ENCODE measurements around the gene TGM1.
"Not testable (repeated sequence)": the region's sequence is repeated elsewhere in the genome, so short reads cannot be mapped to it uniquely, and the experiment has no call there.

TGM1 gene

DNA sequence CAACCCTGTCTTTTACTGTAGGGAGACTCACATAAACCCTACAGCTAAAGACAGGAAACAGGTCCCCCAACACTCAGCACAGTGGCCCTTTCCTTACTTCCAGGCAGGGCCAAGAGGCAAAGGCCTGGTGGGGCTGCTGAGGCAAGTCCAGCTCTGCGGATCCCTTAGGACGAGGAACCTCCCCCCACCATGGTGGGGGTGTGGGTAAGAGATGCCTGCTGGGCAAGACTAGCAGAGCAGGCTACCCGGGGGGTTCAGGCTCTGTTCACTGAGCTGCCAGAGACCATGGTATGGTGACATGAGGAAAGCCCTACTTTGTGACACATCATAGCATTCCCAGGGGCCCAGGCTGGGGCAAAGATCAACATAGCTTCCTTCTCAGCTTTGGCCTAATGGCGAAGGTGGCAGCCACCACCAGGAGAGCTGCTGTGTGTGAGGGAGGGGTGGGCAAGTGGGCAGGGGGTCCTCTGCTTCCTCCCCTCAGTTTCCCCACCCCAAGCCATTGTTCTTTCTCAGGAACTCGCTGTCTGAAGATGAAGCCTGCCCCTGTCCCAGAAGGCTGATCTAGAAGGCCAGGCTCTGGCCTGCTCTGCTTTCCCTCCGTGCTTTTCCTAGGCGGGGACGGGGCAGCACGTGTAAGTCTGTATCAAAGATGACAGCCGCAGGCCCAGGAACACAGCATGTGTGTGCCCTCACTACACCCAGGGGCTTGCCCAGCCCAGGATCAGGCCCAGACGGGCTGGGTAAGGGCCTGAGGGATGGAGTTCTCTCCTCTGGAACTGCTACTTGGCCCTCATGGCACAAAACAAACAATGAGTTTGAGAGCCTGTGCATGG is 10.5 kb downstream of the TGM1 start:
- no peak for DNase-seq

DNA sequence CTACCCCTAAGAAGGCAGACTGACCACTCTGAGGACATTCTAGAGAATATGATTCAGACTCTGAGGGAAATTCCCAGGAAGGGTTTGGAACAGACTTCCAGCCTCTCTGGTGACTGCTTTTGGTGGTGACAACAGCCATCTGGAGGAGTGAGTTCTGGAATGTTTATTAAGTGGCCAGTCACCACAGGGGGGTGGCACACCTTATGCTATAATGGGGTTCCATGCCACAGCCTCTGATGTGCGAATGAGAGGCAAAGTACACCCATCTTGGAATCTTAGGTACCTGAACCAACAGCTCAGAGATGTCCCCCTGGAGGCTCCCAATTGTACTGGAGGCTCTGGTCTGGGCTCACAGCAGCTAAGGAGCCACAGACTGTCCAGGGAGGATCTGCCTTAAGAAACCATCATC is 11.1 kb downstream of the TGM1 start:
- DNase-seq: no peak

DNA sequence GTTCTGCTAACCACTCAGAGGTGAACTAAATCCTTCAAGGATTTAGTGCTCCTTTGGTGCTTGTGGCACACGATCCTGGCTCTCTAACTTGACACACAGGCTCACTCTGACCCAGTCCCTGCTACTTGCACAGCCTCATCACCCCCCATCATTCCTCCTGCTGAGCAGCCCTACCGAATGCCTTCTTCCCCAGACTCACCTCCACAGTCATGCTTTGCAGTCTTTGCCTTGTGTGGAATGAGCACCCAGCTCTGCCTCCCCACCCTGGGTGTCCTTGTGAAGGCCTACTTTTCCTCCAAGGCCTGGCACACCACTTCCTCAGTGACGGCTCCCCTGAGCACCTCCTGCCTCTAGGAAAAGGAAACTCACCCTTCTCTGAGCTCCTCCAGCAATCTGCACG is 12.6 kb downstream of the TGM1 start:
- DNase-seq: no peak

DNA sequence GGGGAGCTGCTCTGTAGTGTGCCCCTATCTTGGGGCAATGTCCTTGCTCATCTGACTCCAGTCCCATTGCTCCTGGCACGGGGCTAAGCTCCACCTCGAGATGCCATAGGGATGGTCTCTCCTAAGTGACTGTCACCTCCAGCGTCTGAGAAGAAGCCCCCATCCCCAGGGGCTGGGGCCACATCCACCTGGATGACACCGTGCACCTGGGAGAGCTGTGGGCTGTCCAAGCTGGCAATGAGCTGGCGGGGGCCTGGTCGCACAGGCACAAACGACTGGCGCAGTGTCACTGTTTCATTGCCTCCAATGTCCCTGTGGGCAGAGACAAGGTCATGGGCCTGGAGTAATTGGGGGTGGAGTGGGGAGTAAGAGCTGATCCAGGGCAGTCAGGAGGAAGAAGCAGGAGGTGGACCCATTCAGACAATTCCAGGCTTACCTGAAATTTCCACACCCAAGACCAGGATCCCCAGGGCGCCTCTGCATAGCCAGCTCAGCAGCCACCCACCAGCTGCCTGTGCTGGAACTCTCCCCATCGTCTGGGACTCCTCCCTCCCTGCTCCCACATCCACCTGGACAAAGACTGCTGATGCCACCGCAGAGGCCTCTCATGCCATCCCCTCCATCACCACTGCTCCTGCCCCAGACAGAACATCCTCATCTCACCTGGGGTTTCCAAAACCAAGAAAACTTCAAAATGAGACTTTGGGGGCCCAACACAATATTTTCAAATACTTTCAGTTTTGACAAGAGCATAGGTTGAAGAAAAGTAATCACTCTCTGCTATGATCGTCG is 13.6 kb downstream of the TGM1 start:
- no peak for DNase-seq

DNA sequence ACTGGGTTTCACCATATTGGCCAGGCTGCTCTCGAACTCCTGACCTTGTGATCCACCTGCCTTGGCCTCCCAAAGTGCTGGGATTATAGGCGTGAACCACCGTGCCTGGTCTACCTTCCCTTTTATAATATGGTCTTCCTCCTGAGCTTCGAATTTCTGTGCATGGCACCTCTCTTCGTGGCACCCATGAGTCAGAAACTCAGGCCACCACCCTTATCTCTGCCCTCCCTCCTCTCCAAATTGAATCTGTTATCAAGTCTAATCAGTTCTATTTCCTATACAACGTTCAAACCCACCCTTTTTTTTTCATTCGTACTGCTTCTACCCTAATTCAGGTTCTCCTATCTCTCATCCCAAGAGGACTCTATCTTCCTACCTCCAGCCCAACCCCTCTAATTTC is 15.6 kb downstream of the TGM1 start:
- DNase-seq: no peak

DNA sequence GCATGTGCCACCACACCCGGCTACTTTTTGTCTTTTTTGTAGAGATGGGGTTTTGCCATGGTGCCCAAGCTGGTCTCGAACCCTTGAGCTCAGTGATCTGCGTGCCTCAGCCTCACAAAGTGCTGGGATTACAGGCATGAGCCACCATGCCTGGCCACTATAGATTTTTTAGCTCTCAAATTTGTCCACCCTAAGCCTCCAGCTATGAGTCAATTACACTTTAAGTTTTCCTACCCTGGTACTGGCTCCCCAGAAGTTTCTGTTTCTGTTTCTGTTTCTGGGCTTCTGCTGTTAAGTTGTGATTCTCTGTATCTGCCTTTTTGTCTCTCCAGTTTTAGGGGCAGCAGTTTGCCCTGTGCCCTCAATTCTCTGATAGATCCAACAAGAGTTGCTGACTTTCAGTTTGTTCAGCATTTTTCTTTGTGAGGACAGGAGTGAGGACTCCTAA is 16.2 kb downstream of the TGM1 start:
- DNase-seq: peak; percentile 43

DNA sequence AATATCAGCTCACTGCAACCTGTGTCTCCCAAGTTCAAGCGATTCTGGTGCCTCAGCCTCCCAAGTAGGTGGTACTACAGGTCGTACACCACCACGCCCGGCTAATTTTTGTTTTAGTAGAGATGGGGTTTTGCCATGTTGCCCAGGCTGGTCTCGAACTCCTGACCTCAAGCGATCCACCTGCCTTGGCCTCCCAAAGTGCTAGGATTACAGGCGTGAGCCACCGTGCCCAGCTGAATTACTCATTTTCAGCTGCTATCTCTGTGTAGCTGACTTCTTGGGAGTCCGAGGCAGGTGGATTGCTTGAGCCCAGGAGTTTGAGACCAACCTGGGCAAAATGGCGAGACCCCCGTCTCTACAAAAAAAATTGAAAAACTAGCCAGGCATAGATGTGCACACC is 17.6 kb downstream of the TGM1 start:
- not testable (repeated sequence) for DNase-seq

DNA sequence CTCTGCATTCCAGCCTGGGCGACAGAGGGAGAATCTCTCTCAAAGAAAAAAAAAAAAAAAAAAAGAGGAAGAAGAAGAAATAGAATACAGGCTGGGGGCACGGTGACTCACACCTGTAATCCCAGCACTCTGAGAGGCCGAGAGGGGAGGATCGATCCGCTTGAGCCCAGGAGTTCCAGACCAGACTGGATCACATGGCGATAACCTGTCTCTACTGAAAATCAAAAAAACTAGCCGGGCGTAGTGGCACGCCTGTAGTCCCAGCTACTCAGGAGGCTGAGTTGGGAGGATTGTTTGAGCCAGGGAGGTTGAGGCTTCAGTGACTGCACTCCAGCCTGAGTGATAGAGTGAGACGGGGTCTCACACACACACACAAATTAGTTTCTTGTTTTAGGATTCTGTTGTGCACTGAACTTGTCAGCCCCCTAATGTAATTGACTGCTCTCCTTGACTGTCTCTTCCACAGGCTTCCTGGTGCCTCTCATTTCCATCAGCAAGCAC is 19.6 kb downstream of the TGM1 start:
- DNase-seq: no peak

DNA sequence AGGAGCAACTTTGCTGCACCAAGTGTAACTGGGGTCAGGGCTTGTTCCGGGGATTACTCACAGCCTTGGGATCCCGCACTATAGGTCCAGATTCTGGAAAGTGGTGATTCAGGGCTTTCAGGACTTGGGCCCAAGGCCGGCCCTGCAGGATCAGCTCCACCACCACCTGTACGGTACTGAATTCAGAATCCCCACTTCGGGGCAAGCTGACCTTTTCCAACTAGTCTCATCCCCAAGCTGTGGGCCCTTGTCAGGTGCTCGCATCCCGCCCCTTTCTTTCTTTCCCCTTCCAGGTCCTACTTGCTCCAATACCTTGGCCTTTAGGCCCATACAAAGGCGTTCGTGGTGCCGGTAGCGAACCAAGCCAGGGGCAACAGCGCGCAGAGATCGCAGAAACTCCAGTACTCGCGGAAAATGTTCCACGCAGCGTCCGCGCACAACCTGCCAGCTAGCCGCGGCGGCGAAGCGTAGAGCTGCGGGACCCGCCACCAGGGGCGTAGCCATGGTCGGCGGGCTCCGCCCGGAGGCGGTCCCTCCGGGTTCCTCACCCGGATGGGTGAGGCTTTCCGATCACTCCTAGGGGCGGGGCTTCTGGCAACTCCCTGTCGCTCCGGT is 21.0 kb downstream of the TGM1 start:
- peak; percentile 93 for DNase-seq

DNA sequence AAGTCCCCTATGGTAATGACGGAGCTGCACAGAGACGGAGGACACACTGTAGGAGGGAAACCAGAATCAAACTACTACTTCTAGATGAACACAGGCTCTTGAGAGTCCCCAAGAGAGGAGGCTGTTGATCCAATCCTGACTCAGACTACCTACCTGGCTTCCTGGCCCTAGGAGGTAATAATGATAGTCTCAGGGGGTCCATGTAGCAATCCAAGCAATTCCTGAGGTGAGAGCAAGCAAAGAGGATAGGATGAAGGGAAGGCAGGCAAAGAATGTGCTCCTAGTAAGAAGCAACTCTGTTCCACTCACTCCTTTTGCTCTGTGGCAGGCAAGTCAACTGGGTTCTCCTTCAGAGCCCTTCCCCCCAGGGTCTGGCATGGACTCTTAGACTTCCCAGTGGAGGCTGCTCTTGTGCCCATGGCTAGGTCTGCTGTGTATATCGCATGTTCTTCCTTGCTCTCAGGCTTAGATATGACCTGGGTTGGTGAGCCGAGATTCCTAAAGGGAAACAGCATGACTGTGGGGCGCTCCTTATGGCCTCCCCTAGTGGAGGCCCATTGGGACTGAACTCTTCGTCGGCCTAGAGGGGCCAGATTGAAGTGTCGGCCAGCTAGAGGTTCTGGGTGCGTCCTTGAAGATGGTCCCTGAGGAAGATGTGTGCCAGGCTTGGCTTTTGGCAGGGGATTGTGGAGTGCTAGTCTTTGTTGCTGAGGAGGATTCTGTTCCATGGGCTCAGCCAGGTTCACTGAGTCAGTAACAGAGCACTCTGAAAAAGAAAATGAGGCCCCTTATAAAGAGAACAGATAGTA is 22.7 kb downstream of the TGM1 start:
- no peak for DNase-seq

DNA sequence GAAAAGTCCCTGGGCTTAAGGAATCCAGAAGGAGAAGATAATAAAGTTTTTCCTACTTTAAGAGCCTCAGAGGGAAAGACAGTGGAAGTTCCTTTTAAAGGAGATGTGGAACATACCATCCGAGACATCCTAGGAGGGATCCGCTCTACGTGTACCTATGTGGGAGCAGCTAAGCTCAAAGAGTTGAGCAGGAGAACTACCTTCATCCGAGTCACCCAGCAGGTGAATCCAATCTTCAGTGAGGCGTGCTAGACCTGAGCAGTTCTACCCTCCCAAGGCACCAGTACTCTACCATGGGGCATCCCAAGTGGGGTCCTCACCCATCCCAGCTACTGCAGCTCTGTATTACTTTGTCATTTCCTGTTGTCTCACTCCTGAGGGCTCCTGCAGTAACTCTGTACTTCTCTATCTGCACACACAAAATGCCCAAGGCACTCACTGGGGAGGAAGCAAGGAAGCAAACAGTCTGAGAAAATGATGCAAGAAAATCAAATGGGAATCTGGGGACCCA is 24.4 kb downstream of the TGM1 start:
- no peak for DNase-seq

DNA sequence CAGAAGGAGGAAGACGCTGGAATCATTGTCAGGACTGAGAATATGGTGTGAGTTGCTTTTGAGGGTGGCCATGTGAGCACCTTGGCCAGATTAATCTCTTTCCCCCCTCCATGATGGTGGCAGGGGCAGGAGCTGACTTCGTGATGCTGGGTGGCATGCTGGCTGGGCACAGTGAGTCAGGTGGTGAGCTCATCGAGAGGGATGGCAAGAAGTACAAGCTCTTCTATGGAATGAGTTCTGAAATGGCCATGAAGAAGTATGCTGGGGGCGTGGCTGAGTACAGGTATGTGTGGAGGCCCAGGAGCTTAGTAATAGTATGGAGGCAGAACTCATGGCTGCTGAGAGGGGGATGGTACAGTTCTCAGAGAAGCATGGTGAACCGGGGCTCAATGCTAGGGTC is 24.9 kb downstream of the TGM1 start:
- no peak for DNase-seq

DNA sequence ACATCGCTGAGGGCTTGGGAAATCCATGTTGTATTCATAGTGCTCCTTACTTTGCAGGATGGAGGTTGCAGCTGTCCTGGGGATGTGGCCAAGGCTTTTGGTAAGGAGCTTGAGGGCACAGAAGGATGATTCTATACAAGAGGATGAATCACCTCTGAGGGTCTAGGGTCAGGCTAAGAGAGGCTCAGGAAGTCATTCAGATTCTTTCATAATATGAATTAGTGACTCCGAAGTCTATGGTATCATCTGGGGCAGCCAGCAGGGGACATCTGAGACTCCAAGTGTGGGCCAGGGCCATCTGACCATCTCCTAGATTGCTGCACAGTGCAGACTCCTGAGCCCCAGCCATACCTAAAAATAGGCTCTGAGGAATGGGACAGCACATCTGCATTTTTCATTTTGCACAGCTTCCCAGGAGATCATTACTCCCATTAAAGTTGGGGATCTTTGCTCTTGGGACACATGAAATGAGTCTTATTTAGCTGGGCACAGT is 25.5 kb downstream of the TGM1 start:
- DNase-seq: no peak

DNA sequence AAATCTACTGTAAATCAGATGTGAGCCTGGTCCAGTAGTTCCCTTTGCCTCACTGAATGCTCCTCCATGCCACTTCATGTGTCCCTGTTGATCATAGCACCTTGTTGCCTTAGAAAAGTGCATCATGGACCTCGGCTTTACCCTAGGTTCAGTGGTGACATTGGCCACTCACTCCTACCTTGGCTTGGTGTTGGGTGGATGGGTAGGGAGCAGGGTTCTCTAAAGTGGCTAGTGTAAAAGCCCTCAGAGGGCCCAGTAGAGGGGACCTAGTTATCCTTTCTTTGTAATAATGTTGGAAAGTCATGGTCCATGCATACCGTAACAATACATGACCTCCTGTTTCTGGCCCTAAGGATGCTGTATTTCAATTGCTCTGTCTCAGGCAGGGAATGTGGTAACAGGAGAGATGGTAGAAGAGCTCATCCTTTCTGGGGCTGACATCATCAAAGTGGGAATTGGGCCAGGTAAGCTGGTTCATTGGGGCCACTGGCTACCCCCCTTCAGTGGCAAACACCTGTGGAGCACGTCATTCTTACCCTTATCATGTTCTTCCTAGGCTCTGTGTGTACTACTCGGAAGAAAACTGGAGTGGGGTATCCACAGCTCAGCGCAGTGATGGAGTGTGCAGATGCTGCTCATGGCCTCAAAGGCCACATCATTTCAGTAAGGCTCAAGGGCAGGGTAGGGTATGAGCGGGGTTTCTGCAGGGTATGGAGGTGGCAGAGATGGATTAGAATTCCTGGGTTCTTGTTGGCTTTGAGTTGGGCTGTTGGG is 26.1 kb downstream of the TGM1 start:
- no peak for DNase-seq

DNA sequence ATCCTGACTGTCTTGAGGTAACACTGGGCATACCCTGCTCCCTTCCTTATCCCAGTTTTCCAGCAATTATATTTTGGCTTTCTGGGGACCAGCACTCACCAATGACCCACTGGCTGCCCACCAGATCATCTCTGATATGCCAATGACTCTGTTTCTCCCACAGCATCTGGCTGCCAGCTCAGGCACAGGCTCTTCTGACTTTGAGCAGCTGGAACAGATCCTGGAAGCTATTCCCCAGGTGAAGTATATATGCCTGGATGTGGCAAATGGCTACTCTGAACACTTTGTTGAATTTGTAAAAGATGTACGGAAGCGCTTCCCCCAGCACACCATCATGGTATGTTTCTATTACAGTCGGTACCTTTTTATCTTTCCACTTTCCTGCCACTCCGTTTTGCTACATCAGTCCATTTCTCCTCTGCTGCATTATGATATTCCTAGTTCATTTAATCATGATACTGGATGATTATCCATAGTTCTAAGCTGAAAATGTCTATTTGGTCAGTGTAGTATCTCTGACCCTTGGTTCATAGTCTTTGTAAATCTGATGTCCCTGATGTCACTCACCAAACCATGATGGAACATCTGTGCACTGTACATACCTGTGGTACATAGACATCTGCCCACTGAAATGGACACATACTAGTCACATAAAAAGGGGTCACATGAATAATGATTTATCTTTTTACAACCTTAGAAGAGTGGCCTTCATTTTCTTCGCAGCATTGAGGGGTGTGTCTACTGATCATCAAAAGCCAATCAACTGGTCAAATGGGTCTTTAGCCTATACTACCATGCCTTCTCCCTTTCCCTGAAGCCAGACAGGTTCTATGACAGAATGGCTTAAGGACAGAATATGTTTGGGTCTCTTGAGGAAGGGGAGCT is 26.9 kb downstream of the TGM1 start:
- DNase-seq: no peak

DNA sequence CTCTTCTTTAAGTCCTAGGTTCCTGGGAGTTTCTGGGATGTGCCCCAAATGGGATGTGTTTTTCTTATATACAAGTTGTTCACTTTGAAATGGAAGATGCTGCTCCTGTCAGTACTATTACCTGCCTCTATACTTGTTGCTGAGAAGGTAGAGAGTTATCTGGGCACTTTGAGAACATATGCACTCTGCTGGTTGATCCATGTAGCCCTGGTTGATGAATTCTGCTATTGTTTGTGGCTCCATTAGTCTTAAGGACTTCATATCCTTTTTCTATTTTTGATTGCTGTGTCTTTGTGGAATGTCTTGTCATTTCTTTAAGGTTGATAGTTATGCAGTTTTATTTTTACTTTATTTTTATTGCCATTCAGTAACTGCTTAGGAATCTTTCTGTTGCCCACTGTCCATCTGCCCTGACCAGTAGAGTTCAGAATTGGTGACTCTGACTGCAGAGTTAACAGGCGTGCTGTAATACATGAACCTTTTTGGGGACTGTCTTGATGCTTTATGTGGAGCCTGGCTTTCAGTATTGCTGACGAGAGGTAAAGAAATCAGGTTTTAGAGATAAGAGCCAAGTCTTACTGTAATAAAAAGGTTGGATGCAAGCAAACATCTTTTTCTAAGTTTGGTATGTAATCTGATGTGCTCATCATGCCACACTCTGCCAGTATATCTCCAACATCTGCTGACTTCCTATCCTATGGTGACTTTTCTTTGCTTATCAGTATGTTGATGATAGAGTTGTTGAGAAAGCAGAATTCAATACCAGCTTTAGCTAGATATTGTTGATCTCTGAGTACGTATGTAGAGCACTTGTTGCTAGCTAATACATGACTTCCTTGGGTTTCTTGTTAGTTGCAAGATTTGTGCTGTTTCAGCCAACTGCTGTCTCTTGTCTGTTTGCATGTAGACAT is 28.6 kb downstream of the TGM1 start:
- no peak for DNase-seq

DNA sequence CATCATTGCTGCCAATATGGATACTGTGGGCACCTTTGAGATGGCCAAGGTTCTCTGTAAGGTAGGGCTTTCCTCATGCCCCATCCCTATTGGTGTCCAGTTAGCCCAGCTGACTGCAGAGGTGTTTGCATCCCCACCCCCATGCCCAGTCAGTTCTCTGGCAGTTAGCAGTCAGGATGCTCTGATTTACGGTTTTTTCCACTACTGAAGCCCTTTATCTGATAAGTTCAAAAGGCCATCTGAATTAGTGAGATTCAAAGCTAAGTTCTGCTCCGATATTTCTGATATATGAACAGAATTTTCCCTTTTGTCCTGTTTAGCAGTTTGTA is 29.5 kb downstream of the TGM1 start:
- peak; percentile 40 for DNase-seq

DNA sequence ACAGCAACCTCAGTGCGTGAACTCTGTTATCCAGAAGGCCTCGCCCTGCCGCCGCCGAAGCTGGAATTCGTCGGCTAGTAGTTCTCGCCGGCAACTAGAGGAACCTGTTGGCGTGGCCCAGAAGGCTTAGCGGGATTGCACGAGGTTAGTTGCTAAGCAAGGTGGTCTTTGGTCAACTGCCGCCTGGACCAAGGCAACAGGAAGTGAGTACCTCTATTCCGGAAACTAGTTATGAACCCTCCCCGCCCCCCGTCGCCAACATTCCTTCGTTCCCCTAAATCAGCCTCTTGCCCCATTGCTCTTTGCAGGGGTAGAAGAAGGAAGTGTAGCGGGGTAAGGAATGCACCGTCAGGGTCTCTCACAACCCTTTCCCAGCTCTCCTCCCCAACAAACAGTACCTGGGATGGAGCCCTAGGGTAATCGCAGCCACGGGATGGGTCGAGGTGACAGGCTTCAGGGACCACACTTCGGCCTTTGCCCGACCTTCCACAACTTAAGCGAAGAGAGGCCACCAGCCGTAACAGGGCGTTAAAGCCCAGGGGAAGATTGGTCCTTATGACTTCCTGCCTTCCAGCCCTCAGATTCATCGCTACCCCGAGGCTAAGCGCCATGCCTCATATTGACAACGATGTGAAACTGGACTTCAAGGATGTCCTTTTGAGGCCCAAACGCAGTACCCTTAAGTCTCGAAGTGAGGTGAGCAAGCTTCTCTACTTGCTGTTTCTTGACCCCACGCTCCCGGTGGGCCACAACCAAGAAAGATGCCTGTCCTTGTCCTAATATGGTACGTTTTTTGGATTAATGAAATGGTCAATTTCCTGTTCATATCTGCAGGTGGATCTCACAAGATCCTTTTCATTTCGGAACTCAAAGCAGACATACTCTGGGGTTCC is 30.1 kb downstream of the TGM1 start, which contains the start of gene GMPR2:
Gene GMPR2, plus strand, starts transcription at position 285 of the 893 bp plus-strand sequence. Its CDS starts 325 bp downstream, at position 610.
- no peak for DNase-seq

Data from stimulated activated CD8-positive, alpha-beta memory T cell treated with anti-CD3 and anti-CD28 coated beads, Interleukin-4, amount 100 ng/mL, for 48 hours (primary cell).